GM12878 (cell line): ENCODE measurements around the gene SPAG16. TPM values are rescaled to one million over a fixed set of nuclear protein-coding genes. Genes with fewer than 3 reads are reported as not detected.

ENCODE experiments used
- ATAC-seq: fragments of 200-7000 bp; cut with Tn5 transposase; 3 replicates; pipeline ENCODE4 v1.9.1; 2020; ENCODE audit warnings: mild to moderate bottlenecking, moderate library complexity
- BruUV-seq: library from RNA; stranded (reverse); fragments of 400-500 nt; replicated peaks from 2 replicates; lab custom pipeline; 2021; lab: Mats Ljungman, UMichigan
- CTCF ChIA-PET: fragments of 300-600 bp; sonication (Branson Sonifier 250); formaldehyde crosslinking; extraction: SDS; loops from one replicate; lab custom pipeline; 2021; ENCODE audit warnings: inconsistent platforms; lab: Yijun Ruan, JAX
- POLR2A ChIA-PET: fragments of 350-600 bp; formaldehyde crosslinking; extraction: SDS; loops from one replicate; lab custom pipeline; 2021; ENCODE audit warnings: inconsistent platforms; lab: Charles Lee
- RAD21 ChIA-PET: fragments of 300-600 bp; sonication (Branson Sonifier 250); formaldehyde crosslinking; loops from one replicate; lab custom pipeline; 2023; ENCODE audit warnings: antibody characterized with exemption; ENCODE audit not compliant: unreplicated experiment; lab: Charles Lee
- SMC1A ChIA-PET: fragments of 300-600 bp; sonication (Branson Sonifier 250); formaldehyde crosslinking; loops from one replicate; lab custom pipeline; 2023; ENCODE audit not compliant: unreplicated experiment, uncharacterized antibody; lab: Charles Lee
- DNase-seq: peaks from one replicate; pipeline ENCODE4 v3.0.0-alpha.2; 2011; ENCODE audit warnings: low read depth, low spot score
- FAIRE-seq: peaks from 3 replicates; lab custom pipeline; 2011; peaks lifted over from hg19 to GRCh38; lab: Jason Lieb, UNC
- H2AFZ ChIP-seq: 2 replicates; pipeline ENCODE4 v1.6.0; 2011; ENCODE audit warnings: low read depth, low read length, control low read depth; ENCODE audit not compliant: control insufficient read depth
- H3K27ac ChIP-seq: 2 replicates; pipeline ENCODE4 v1.5.1; 2011; ENCODE audit warnings: control low read depth; ENCODE audit not compliant: control insufficient read depth, insufficient read depth
- H3K27me3 ChIP-seq, 2 experiments: replicated peaks in 1 of 2; 2 replicates each; pipeline versions ENCODE4 v1.6.0 to v1.6.1; 2011; ENCODE audit warnings: low read length in 1 of 2; ENCODE audit not compliant: control insufficient read depth in 2 of 2, insufficient read depth in 2 of 2
- H3K36me3 ChIP-seq, 2 experiments: 2 replicates each; pipeline ENCODE4 v1.5.1; 2011; ENCODE audit warnings: low read length in 1 of 2; ENCODE audit not compliant: control insufficient read depth in 2 of 2, insufficient read depth in 2 of 2
- H3K4me1 ChIP-seq: 2 replicates; pipeline ENCODE4 v1.6.1; 2011; ENCODE audit warnings: mild to moderate bottlenecking, low read length, moderate library complexity, mixed read lengths; ENCODE audit not compliant: control insufficient read depth, insufficient read depth
- H3K4me2 ChIP-seq: 2 replicates; pipeline ENCODE4 v1.6.0; 2011; ENCODE audit warnings: control low read depth; ENCODE audit not compliant: control insufficient read depth, insufficient read depth
- H3K4me3 ChIP-seq: fragments of 200-600 bp; sonication (generic); 2 replicates; pipeline ENCODE4 v1.5.1; 2016
- H3K79me2 ChIP-seq: 2 replicates; pipeline ENCODE4 v1.6.0; 2011; ENCODE audit warnings: low read length; ENCODE audit not compliant: control insufficient read depth, insufficient read depth
- H3K9ac ChIP-seq: 2 replicates; pipeline ENCODE4 v1.8.0; 2011; ENCODE audit warnings: low read length, control low read depth, mixed read lengths; ENCODE audit not compliant: control insufficient read depth, insufficient read depth
- H3K9me3 ChIP-seq: replicated peaks from 3 replicates; pipeline ENCODE4 v1.5.1; 2011; ENCODE audit warnings: mild to moderate bottlenecking, low read length; ENCODE audit not compliant: control insufficient read depth, insufficient read depth
- H4K20me1 ChIP-seq: 2 replicates; pipeline ENCODE4 v1.6.0; 2011; ENCODE audit not compliant: control insufficient read depth, insufficient read depth
- BACH1 ChIP-seq: fragments of 450-650 bp; IDR thresholded peaks from 2 replicates; pipeline ENCODE4 v1.6.1; 2017; ENCODE audit warnings: mild to moderate bottlenecking, borderline replicate concordance
- BCL11A ChIP-seq: IDR thresholded peaks from 2 replicates; pipeline ENCODE4 v1.6.1; 2011; ENCODE audit warnings: low read depth, low read length
- CBFB ChIP-seq: IDR thresholded peaks from 2 replicates; pipeline ENCODE4 v1.6.1; 2016; ENCODE audit warnings: antibody characterized with exemption, low read depth
- EGR1 ChIP-seq, 2 experiments: IDR thresholded peaks; 1 replicate in 1 of 2; 2 replicates in 1 of 2; pipeline ENCODE4 v1.6.1; 2011 to 2012; ENCODE audit warnings: low read depth in 2 of 2, low read length in 2 of 2, borderline replicate concordance in 1 of 2, mild to moderate bottlenecking in 1 of 2, moderate library complexity in 1 of 2
- GABPA ChIP-seq: IDR thresholded peaks from 2 replicates; pipeline ENCODE4 v1.6.1; 2014; ENCODE audit warnings: antibody characterized with exemption, low read depth, mild to moderate bottlenecking, inconsistent platforms
- MEF2A ChIP-seq: IDR thresholded peaks from 2 replicates; pipeline ENCODE4 v1.6.1; 2011; ENCODE audit warnings: low read depth, mild to moderate bottlenecking, low read length, moderate library complexity; ENCODE audit not compliant: insufficient read depth
- NFIC ChIP-seq: IDR thresholded peaks from 2 replicates; pipeline ENCODE4 v1.6.1; 2012; ENCODE audit warnings: low read depth, mild to moderate bottlenecking, inconsistent platforms, low read length, moderate library complexity
- NR2C2 ChIP-seq: IDR thresholded peaks from 2 replicates; pipeline ENCODE4 v1.6.1; 2011; ENCODE audit warnings: borderline replicate concordance, low read depth; ENCODE audit not compliant: control insufficient read depth, insufficient read length
- PAX8 ChIP-seq: fragments of 450-650 bp; IDR thresholded peaks from 2 replicates; pipeline ENCODE4 v1.6.1; 2017; ENCODE audit warnings: mild to moderate bottlenecking, moderate library complexity
- PML ChIP-seq: IDR thresholded peaks from 2 replicates; pipeline ENCODE4 v1.6.1; 2012; ENCODE audit warnings: low read length, inconsistent platforms
- POLR2A ChIP-seq: IDR thresholded peaks from 2 replicates; pipeline ENCODE4 v1.6.1; 2011; ENCODE audit warnings: low read depth, mild to moderate bottlenecking, low read length
- POLR2AphosphoS2 ChIP-seq: IDR thresholded peaks from 2 replicates; pipeline ENCODE4 v1.6.1; 2011; ENCODE audit warnings: low read depth, mild to moderate bottlenecking, low read length, improper control_type of control experiment, moderate library complexity
- POLR2AphosphoS5 ChIP-seq: IDR thresholded peaks from 2 replicates; pipeline ENCODE4 v1.6.1; 2011; ENCODE audit warnings: mild to moderate bottlenecking, low read length, inconsistent platforms
- SRF ChIP-seq, 2 experiments: IDR thresholded peaks; 2 replicates each; pipeline ENCODE4 v1.6.1; 2011; ENCODE audit warnings: low read depth in 2 of 2, low read length in 2 of 2, mild to moderate bottlenecking in 1 of 2, moderate library complexity in 1 of 2
- ZBED1 ChIP-seq: IDR thresholded peaks from 2 replicates; pipeline ENCODE4 v1.6.1; 2016; ENCODE audit warnings: borderline replicate concordance
- ZBTB11 ChIP-seq: fragments of 450-650 bp; formaldehyde crosslinking; IDR thresholded peaks from 2 replicates; pipeline ENCODE4 v1.5.0; 2022; ENCODE audit warnings: mild to moderate bottlenecking, missing genetic modification characterization
- ZBTB40 ChIP-seq: fragments of 450-650 bp; IDR thresholded peaks from 2 replicates; pipeline ENCODE4 v1.6.1; 2016; ENCODE audit warnings: mild to moderate bottlenecking, moderate library complexity, borderline replicate concordance
- ZNF207 ChIP-seq: fragments of 450-650 bp; IDR thresholded peaks from 2 replicates; pipeline ENCODE4 v1.6.1; 2014; ENCODE audit warnings: antibody characterized with exemption, mild to moderate bottlenecking, borderline replicate concordance
- WGBS: methylation state at CpG from one replicate; pipeline ENCODE4 v1.1.6; 2016; ENCODE audit warnings: low lambda C conversion rate; ENCODE audit not compliant: insufficient replicate concordance, insufficient coverage; ENCODE audit errors: missing lambda C conversion rate; 5-methylcytosine and 5-hydroxymethylcytosine counted together
- in situ Hi-C: fragments of 300-500 bp; cut with MboI; formaldehyde crosslinking; loops from 9 replicates; pipeline ENCODE4 v1.14.3; 2018; ENCODE audit warnings: mixed read lengths
- intact Hi-C: fragments of 100-400 bp; cut with micrococcal nuclease; formaldehyde crosslinking; loops from one replicate; pipeline ENCODE4 v1.14.2; 2022; ENCODE audit not compliant: unreplicated experiment
- polyA plus RNA-seq, 11 experiments: library from polyadenylated mRNA; depleted of rRNA in 4 of 11; unstranded in 6 of 11; stranded (reverse) in 5 of 11; fragments of >200 nt; fragmentation: Nextera tagmentation in 4 of 11; fragmentation: Illumina TruSeq in 1 of 11; extraction: Ambion mirVana in 4 of 11; extraction: Trizol in 1 of 11; gene quantifications; 1 replicate in 1 of 11; 2 replicates in 10 of 11; pipeline versions ENCODE4 v1.2.1 to v1.2.3, GENCODE V29; 2011 to 2016; ENCODE audit warnings: inconsistent platforms in 2 of 11, missing spikeins in 2 of 11, low read depth in 1 of 11
- total RNA-seq, 4 experiments: library from RNA; depleted of rRNA in 3 of 4; stranded (reverse); fragments of >200 nt in 3 of 4; fragmentation: Illumina TruSeq in 1 of 4; extraction: Trizol in 1 of 4; gene quantifications; 2 replicates each; pipeline versions ENCODE4 v1.2.1 to v1.2.3, GENCODE V29; 2013 to 2021

SPAG16 gene
- total and polyA plus RNA-seq, 10 of the 15 experiments (the other 5 are each of a cell fraction or from before 2014, with no cell fraction given) = 6.0 to 25.0 (median 15.2) TPM

- TF ChIP-seq POLR2AphosphoS5 (no peak), MEF2A (no peak), SRF (IDR thresholded peaks at IDR 0.05; ENCODE audit: low read depth in 2 of 2, low read length in 2 of 2) (no peak), NFIC (no peak)
These were observed 261.8 kb downstream of the SPAG16 start (continued) for GRCh38 chr2:213545964-213546475.

- POLR2A ChIA-PET = no interaction called here
- in situ Hi-C loops (no loop called here), intact Hi-C loops (no loop called here)
- Histone ChIP-seq H3K9me3 (no peaks in the 10 kb centered on the region), H3K36me3 (no peaks in the 10 kb centered on the region), H3K4me3 (no peak overlapping the region), H3K27ac (no peak overlapping the region), H2AFZ (no peak overlapping the region), H3K9ac (no peak overlapping the region), H3K4me2 (no peak overlapping the region), H4K20me1 (no peaks in the 10 kb centered on the region), H3K4me1 (no peaks in the 10 kb centered on the region), H3K79me2 (no peaks in the 10 kb centered on the region), H3K27me3 (no peaks in the 10 kb centered on the region)
- SMC1A ChIA-PET = no interaction called here
- no TSS peak for BruUV-seq
- no peak for TF ChIP-seq POLR2A
- no peak for TF ChIP-seq ZBED1
- TF ChIP-seq CBFB = no peak
- TF ChIP-seq GABPA = no peak
- no peak for TF ChIP-seq POLR2AphosphoS2
- no peak for TF ChIP-seq PAX8
- TF ChIP-seq ZNF207 = no peak
- no peak for TF ChIP-seq ZBTB11 (CRISPR knock-in tag)
- TF ChIP-seq PML = no peak
- TF ChIP-seq BACH1 = no peak
- TF ChIP-seq ZBTB40 = no peak
- TF ChIP-seq BCL11A = no peak
- TF ChIP-seq EGR1 (IDR thresholded peaks at IDR 0.05; ENCODE audit: borderline replicate concordance in 1 of 2, low read depth in 2 of 2, low read length in 2 of 2) = no peak
- no peak for TF ChIP-seq NR2C2
- RAD21 ChIA-PET = no interaction called here
- CTCF ChIA-PET = no interaction called here
- no peak for DNase-seq
- no peak for ATAC-seq
- FAIRE-seq = no peak
- 37% methylated on average over 1 of the region's 1 CpG for WGBS
These were observed 267.3 kb downstream of the SPAG16 start for GRCh38 chr2:213551526-213551925.
